Lower leg skin (tissue), 3 donors: ENCODE data around the gene AKT2.

Experiments used
- CTCF ChIP-seq, 3 donors: fragments of 450-650 bp; IDR thresholded peaks; one replicate each; pipeline ENCODE4 v1.5.1; 2016; ENCODE audit warnings: antibody characterized with exemption in 3 of 3, mild to moderate bottlenecking in 3 of 3, moderate library complexity in 2 of 3
- POLR2A ChIP-seq, 2 donors: fragments of 450-650 bp; IDR thresholded peaks; one replicate each; pipeline ENCODE4 v1.6.1; 2016 to 2017; ENCODE audit warnings: antibody characterized with exemption in 2 of 2, mild to moderate bottlenecking in 1 of 2, moderate library complexity in 1 of 2

- no peak for TF ChIP-seq CTCF (IDR thresholded peaks at IDR 0.05)
- TF ChIP-seq POLR2A (IDR thresholded peaks at IDR 0.05), result no peak
Observed at GRCh38 chr19:40241125-40241808, 43.9 kb downstream of the AKT2 start.
